NCI-H2196 treated with DMSO at 0.1 percent for 48 hours (cell line): Measurements from ENCODE around the gene ARHGAP15.

Source experiments
- DNase-seq: peaks from one replicate; lab custom pipeline; 2025; ENCODE audit not compliant: unreplicated experiment; lab: John Stamatoyannopoulos, UW

Gene ARHGAP15

GRCh38 chr2:143144813-143145455, 15.7 kb downstream of the ARHGAP15 start:
- no peak for DNase-seq

- DNase-seq: no peak
These were observed 17.1 kb downstream of the ARHGAP15 start for GRCh38 chr2:143146366-143146765.

DNA sequence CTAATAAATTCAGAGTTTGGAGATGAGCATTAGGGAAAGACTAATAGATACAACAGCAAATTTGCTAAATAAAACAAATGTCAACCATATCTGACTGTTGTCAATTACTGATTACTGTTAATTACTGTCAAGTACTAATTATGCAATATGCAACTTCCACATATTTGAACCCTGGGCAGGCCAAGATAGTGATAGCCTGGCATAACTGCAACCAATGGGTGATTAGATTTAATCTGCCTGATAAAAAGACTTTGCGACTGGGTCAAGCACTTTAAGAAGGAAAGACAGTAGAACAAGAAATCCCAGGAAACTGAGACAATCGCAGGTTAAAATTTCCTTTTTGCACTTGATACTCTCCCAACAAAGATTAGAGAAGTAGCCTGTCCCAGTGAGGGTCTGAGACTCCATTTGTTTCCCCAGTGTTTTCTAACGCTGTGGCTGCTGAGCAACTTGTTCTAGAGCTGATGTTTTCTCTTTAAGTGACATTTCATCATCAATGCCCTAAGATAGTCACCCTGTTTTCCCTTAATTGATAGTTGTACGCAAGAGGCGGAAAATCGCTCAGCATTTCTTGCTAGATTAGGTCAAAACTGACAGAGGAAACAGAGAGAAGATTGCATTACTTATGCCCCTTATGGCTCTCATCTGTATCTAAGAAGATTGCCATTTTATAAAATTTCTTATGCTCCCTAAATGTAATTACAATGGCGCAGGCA, 17.8 kb downstream of the ARHGAP15 start:
- no peak for DNase-seq

GRCh38 chr2:143148011-143148410, 18.8 kb downstream of the ARHGAP15 start:
- DNase-seq: no peak

- no peak for DNase-seq
These were observed 19.5 kb downstream of the ARHGAP15 start for GRCh38 chr2:143148757-143149156.

DNA sequence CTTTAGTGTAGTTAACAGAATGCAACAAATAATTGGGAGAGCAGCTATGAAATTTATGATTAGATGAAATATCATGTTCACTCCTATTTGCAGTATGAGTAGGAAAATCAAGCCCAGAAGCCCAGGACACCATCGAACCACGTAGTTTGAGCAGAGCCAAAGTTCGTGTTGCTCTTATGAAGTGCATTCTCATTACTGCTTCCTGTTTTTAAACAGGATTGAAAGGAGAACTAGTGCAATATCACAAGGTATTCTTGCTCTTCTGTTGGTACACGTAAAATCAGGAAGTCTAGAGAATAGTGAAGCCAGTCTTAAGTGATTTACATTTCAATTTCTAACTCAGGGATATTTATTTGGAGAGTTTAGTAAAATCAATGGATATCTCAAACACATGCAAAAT, 21.1 kb downstream of the ARHGAP15 start:
- no peak for DNase-seq

- DNase-seq: no peak
These were observed 22.0 kb downstream of the ARHGAP15 start for GRCh38 chr2:143151111-143151752.

GRCh38 chr2:143152219-143152618, 23.0 kb downstream of the ARHGAP15 start:
- DNase-seq: no peak

- DNase-seq: no peak
These were observed 23.4 kb downstream of the ARHGAP15 start for GRCh38 chr2:143152637-143153036.

GRCh38 chr2:143155661-143156060, 26.4 kb downstream of the ARHGAP15 start:
- no peak for DNase-seq

DNA sequence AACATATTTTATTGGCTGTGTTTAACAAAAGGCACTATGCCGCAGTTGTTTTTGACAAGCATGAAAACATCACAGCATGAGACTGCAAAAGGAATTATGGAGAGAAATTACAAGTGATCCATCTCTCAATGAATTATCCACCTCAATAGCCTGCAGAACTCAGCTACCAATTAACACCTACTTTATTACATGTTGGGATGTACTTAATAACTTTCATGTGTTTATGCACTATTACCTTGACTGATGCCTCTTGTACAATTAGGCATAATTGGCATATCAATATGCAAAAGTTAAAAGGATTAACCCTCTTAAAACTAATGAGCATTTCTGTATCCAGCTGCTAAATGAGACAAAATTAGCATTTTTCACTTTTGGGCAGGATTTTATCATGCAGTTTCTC, 27.8 kb downstream of the ARHGAP15 start:
- DNase-seq: no peak

DNA sequence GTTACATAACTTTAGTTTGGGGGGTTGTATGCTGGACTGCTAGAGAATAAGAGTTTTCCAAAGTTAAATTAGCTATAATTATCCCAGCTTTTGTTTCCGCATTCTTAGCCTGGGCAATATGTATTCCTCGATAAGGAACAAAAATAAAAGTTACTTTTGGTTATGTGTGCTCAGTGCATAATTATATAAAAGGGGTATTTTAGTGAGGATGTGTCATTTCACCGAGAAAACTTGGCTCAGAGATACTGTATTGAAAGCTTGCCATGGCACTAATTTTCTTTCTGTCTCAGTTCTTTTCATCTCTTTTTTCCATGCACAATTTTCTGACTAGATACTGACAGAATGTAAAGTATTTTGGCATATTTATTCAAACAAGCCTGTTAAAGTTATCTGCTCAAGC, 28.2 kb downstream of the ARHGAP15 start:
- DNase-seq: no peak

DNA sequence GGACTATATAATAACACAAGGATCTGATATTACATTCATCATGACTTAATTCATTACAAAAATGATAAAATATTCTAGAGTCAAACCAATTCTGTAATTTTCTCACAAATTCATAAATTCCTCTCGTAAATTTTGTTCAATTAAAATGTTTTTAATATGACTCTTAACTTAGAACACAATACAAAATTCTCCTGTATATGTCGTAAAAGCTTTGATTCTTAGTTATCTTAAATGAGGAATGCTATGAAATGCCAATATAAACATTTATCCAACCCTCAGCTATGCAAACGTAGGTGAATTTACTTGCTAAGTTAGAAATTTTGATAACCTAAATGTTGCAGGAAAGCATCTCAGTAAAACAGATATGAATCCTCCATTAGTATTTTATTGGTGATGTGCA, 28.9 kb downstream of the ARHGAP15 start:
- DNase-seq: no peak

DNA sequence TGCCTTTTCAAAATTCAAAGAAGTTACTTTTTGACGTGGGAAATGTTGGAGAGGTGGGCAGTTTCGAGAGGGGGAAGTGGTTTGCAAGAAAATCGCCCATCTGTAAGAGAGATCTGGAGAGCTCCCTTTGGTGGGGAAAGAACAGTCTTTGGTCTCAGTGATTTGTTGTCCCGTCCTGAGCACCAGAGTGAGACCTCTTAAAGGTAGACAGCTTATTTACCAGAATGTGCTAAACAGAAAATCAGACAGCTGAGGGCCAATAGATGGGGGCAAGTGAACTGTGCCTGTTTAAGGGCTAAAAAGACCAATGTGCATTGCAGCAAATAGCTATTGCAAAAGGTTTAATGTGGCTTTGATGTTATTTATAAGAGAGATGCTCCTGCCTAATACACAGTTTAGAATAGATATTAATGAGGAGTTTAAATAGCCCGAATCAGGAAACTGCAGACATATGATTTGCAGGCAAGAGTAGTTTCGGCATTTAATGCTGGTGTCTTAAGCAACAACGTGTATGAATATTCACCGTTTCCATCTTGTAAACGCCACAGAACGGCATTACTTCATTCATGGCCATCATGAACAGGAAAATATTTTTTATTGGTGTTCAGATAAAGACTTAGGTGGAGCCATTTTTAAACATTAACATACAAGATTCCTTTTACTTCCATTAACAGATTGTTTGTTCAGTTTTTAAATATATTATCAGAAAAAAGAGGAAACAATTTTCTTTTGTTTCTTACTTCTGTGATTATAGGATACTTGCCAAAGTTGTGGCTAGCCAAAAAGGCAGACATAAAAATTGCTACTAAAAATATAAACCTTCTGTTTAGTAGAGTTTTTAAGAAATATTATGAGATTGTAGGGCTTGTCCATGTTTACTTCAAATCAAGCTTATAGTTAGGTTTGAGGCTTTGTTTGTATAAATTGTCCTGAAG, 29.6 kb downstream of the ARHGAP15 start:
- no peak for DNase-seq

- no peak for DNase-seq
These were observed 30.2 kb downstream of the ARHGAP15 start for GRCh38 chr2:143159486-143159840.

DNA sequence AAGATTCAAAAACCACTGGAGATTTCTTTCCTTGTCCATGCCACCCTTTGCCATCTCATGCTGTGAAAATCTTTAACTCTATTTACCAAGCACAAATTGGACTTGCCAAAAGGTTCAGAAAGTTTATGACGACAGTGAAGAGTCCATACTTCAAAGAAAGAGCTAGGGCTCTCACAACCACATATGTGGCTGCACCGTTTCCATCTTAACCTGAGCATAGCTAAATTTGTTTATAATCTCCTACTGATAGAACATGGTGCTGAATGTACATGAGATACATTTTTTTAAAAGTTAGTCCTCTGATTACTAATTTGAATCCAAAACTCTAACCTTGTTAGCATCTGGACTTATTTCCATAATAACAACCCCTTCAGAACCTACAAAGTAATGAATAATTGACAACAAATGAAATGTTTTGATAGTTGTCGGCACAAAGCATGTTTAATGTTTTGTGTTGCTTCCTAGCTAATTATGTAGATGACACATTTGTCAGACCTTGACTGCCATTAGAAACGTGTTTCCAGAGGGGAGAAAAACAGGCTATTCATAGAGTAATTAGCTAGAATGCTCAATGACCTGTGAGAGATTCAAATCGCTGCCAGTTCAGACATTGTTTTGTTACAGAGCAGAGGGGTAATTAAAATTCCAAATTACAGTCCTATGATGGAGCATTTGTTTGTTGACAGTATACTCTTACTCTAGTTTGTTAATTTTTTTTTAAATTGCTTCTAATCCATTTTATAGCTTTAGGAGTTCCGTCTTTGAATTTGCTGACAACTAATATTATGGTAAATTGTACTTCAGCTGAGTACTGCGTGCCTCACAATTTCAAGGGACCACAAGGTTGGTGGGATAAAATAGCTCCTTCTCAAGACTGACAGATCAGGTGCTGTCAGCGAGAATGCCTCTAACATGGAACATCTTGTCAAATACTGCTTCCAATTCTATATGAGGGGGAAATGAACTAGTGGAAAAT, 31.8 kb downstream of the ARHGAP15 start:
- no peak for DNase-seq

DNA sequence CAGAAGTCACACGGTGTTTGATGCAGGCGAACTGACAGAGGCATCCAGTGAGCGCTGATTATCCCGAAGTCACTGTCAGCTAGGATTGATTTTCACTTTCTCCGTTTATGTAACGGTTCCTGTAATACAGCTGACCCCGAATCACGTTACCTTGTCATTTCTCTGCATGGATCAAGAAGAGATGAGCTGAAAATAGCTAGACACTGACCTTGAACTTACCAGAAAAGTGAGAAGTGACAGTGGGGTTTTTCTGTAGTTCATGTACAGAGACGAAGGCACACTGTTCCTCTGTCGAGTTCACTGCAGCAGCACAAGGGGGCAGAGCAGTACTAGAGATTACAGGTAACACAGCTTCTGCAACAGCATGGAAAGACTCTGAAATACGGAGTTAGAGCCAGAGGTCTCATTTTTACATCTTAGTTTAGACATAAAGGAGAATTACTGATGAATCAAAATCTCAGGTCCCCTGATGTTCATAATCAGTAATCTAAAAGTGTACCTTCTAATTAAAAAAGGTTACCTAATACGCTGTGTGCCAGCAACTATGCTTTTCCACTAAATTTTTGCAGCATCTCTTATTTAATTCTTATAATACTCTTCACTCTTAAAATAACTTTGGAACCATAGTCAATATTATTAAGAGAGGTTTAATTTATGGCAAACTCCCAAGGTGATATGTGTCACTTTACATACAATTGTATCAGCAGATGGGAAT, 33.1 kb downstream of the ARHGAP15 start:
- peak; percentile 4 for DNase-seq

- no peak for DNase-seq
These were observed 33.8 kb downstream of the ARHGAP15 start for GRCh38 chr2:143162997-143163396.

GRCh38 chr2:143163499-143163898, 34.3 kb downstream of the ARHGAP15 start:
- DNase-seq: no peak

DNA sequence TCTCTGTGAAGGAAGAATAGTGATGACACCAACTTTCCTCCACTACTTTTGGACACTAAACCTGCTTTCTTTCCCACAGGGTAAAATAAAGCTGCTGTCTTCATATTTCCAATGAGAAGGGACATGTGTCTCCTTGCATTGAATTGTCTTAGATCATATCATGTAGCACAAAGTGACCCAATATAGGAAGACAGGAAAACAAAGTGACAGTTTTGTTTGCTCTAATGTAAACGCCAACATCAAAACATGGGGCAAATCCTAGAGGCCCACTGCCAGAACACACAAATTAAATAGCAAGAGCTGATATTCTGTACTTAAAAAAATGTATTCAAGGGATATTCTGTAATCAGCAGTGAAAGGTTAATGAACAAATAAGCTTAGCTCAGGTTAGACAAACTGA, 36.1 kb downstream of the ARHGAP15 start:
- no peak for DNase-seq
